Upper lobe of left lung (tissue), 4 donors: ENCODE results near the gene LILRB1.
"Not testable (repeated sequence)": the region's sequence is repeated elsewhere in the genome, so short reads cannot be mapped to it uniquely, and the experiment has no call there.

ENCODE experiments used
- EP300 ChIP-seq, 4 donors: sonication (generic); formaldehyde crosslinking; IDR thresholded peaks; one replicate each; pipeline ENCODE4 v1.5.1; 2017; ENCODE audit warnings: antibody characterized with exemption in 4 of 4, control low read depth in 2 of 4
- TF ChIP-seq, protein P1 (sequence below), 6 experiments: fragments of 450-650 bp in 4 of 6; fragments of 200-600 bp in 2 of 6; sonication (generic) in 2 of 6; IDR thresholded peaks; one replicate each; pipeline ENCODE4 v1.5.1; 2016 to 2019; ENCODE audit warnings: antibody characterized with exemption in 6 of 6

DNA sequence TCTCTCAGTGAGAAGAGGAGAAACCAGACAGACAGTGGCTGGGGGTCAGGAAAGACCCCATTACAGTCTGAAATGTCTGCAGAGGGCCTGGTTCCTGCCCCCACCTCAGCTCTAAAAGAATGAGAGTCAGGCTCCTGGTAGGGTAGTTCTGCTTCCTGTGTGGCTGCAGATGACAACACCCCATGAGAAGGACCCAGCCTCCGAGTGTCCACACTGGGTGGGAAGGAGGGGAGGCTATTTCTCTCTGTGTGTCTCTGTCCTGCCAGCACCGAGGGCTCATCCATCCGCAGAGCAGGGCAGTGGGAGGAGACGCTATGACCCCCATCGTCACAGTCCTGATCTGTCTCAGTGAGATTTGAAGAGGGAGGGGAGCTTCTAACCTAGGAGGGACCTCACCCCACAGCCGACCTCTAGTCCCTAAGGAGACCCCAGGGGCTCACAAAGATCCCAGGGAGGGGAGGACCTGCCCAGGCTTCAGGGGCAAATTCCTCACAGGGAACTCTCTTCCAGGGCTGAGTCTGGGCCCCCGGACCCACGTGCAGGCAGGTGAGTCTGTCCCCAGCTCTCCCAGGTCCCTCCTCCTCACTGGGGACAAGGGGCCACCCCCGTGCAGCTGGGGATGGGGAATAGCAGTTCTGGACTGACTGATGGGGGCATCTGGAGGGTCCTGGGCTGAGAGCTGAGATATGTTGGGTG is 36.2 kb upstream of the LILRB1 start:
- TF ChIP-seq, protein P1, sequence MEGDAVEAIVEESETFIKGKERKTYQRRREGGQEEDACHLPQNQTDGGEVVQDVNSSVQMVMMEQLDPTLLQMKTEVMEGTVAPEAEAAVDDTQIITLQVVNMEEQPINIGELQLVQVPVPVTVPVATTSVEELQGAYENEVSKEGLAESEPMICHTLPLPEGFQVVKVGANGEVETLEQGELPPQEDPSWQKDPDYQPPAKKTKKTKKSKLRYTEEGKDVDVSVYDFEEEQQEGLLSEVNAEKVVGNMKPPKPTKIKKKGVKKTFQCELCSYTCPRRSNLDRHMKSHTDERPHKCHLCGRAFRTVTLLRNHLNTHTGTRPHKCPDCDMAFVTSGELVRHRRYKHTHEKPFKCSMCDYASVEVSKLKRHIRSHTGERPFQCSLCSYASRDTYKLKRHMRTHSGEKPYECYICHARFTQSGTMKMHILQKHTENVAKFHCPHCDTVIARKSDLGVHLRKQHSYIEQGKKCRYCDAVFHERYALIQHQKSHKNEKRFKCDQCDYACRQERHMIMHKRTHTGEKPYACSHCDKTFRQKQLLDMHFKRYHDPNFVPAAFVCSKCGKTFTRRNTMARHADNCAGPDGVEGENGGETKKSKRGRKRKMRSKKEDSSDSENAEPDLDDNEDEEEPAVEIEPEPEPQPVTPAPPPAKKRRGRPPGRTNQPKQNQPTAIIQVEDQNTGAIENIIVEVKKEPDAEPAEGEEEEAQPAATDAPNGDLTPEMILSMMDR (IDR thresholded peaks at IDR 0.05), result not testable (repeated sequence)
- not testable (repeated sequence) for TF ChIP-seq EP300 (IDR thresholded peaks at IDR 0.05)
